ENCODE measurements around the gene OR5T3. TPM values are rescaled to one million over a fixed set of nuclear protein-coding genes. Genes with fewer than 3 reads are reported as not detected.
"Not testable (repeated sequence)": the region's sequence is repeated elsewhere in the genome, so short reads cannot be mapped to it uniquely, and the experiment has no call there.

The OR5T3 gene
- not detected for polyA plus RNA-seq (2013)

- Histone ChIP-seq H3K36me3 (ENCODE audit: control insufficient read depth in 4 of 4, insufficient read depth in 4 of 4, low read length in 3 of 4) (no peaks in the 10 kb centered on the region), H3K27me3 (replicated peaks in 2 of 5; ENCODE audit: control insufficient read depth in 4 of 5, insufficient read depth in 5 of 5, low read length in 4 of 5) (no peaks in the 10 kb centered on the region), H3K4me1 (ENCODE audit: control extremely low read depth in 1 of 4, control insufficient read depth in 4 of 4, insufficient read depth in 4 of 4, low read length in 3 of 4) (no peaks in the 10 kb centered on the region), H3K4me3 (ENCODE audit: control insufficient read depth in 1 of 7, extremely low read depth in 1 of 7, insufficient read depth in 4 of 7, low read depth in 2 of 7, low read length in 6 of 7) (no peak within 1 kb of the TSS), H3K9me3 (ENCODE audit: control extremely low read depth in 1 of 5, control insufficient read depth in 4 of 5, insufficient read depth in 2 of 5, low read depth in 1 of 5, low read length in 4 of 5) (peaks cover 0 to 1% (median 0%) of the 10 kb centered on the region in 5 experiments), H3K27ac (ENCODE audit: insufficient read depth in 1 of 2, low read depth in 1 of 2, low read length in 2 of 2, poor library complexity in 1 of 2, severe bottlenecking in 2 of 2) (no peak within 1 kb of the TSS)
- no peak for DNase-seq
- CTCF ChIA-PET, result no interaction called here
- POLR2A ChIA-PET, result no interaction called here
Observed at GRCh38 chr11:56251954-56252353, at the start of gene OR5T3. Gene OR5T3, plus strand, starts transcription at chr11:56252254. Its CDS starts 0 bp downstream, at chr11:56252254.

GRCh38 chr11:56207790-56208189 lies 44.3 kb upstream of the OR5T3 start:
- POLR2A ChIA-PET, result no interaction called here

GRCh38 chr11:56214537-56214936 lies 37.5 kb upstream of the OR5T3 start:
- WGBS (ENCODE audit: insufficient coverage), result 90% methylated on average over 1 of the region's 2 CpGs
- Histone ChIP-seq H3K4me1 (ENCODE audit: control extremely low read depth in 1 of 4, control insufficient read depth in 4 of 4, insufficient read depth in 4 of 4, low read length in 3 of 4) (no peaks in the 10 kb centered on the region), H3K4me3 (ENCODE audit: control insufficient read depth in 1 of 7, extremely low read depth in 1 of 7, insufficient read depth in 4 of 7, low read depth in 2 of 7, low read length in 6 of 7) (no peak overlapping the region), H3K27me3 (replicated peaks in 2 of 5; ENCODE audit: control insufficient read depth in 4 of 5, insufficient read depth in 5 of 5, low read length in 4 of 5) (no peaks in the 10 kb centered on the region), H3K27ac (ENCODE audit: insufficient read depth in 1 of 2, low read depth in 1 of 2, low read length in 2 of 2, poor library complexity in 1 of 2, severe bottlenecking in 2 of 2) (no peak overlapping the region), H3K9me3 (ENCODE audit: control extremely low read depth in 1 of 5, control insufficient read depth in 4 of 5, insufficient read depth in 2 of 5, low read depth in 1 of 5, low read length in 4 of 5) (no peaks in the 10 kb centered on the region), H3K36me3 (ENCODE audit: control insufficient read depth in 4 of 4, insufficient read depth in 4 of 4, low read length in 3 of 4) (no peaks in the 10 kb centered on the region)
- POLR2A ChIA-PET, result no interaction called here
- CTCF ChIA-PET, result no interaction called here
- no peak for DNase-seq

More at GRCh38 chr11:56207790-56208189, 44.3 kb upstream of the OR5T3 start:
- H3K4me3 ChIP-seq (ENCODE audit: control insufficient read depth in 1 of 7, extremely low read depth in 1 of 7, insufficient read depth in 4 of 7, low read depth in 2 of 7, low read length in 6 of 7), result no peak overlapping the region
- no CpG with 5 or more reads among the region's 1 CpG for WGBS (ENCODE audit: insufficient coverage)
- H3K4me1 ChIP-seq (ENCODE audit: control extremely low read depth in 1 of 4, control insufficient read depth in 4 of 4, insufficient read depth in 4 of 4, low read length in 3 of 4), result no peaks in the 10 kb centered on the region
- H3K27me3 ChIP-seq (replicated peaks in 2 of 5; ENCODE audit: control insufficient read depth in 4 of 5, insufficient read depth in 5 of 5, low read length in 4 of 5), result no peaks in the 10 kb centered on the region
- H3K36me3 ChIP-seq (ENCODE audit: control insufficient read depth in 4 of 4, insufficient read depth in 4 of 4, low read length in 3 of 4), result no peaks in the 10 kb centered on the region
- CTCF ChIA-PET, result no interaction called here
- no peaks in the 10 kb centered on the region for H3K9me3 ChIP-seq (ENCODE audit: control extremely low read depth in 1 of 5, control insufficient read depth in 4 of 5, insufficient read depth in 2 of 5, low read depth in 1 of 5, low read length in 4 of 5)
- H3K27ac ChIP-seq (ENCODE audit: insufficient read depth in 1 of 2, low read depth in 1 of 2, low read length in 2 of 2, poor library complexity in 1 of 2, severe bottlenecking in 2 of 2), result no peak overlapping the region
- DNase-seq, result no peak

GRCh38 chr11:56219735-56220134 lies 32.3 kb upstream of the OR5T3 start:
- H3K27ac ChIP-seq (ENCODE audit: insufficient read depth in 1 of 2, low read depth in 1 of 2, low read length in 2 of 2, poor library complexity in 1 of 2, severe bottlenecking in 2 of 2); H3K4me1 ChIP-seq (ENCODE audit: control extremely low read depth in 1 of 4, control insufficient read depth in 4 of 4, insufficient read depth in 4 of 4, low read length in 3 of 4); DNase-seq; H3K27me3 ChIP-seq (replicated peaks in 2 of 5; ENCODE audit: control insufficient read depth in 4 of 5, insufficient read depth in 5 of 5, low read length in 4 of 5); H3K36me3 ChIP-seq (ENCODE audit: control insufficient read depth in 4 of 4, insufficient read depth in 4 of 4, low read length in 3 of 4); CTCF ChIA-PET; POLR2A ChIA-PET; H3K4me3 ChIP-seq (ENCODE audit: control insufficient read depth in 1 of 7, extremely low read depth in 1 of 7, insufficient read depth in 4 of 7, low read depth in 2 of 7, low read length in 6 of 7); H3K9me3 ChIP-seq (ENCODE audit: control extremely low read depth in 1 of 5, control insufficient read depth in 4 of 5, insufficient read depth in 2 of 5, low read depth in 1 of 5, low read length in 4 of 5): not testable (repeated sequence)
- 98% methylated on average over 5 of the region's 5 CpGs for WGBS (ENCODE audit: insufficient coverage)

- H3K4me1 ChIP-seq (ENCODE audit: control extremely low read depth in 1 of 4, control insufficient read depth in 4 of 4, insufficient read depth in 4 of 4, low read length in 3 of 4), result no peaks in the 10 kb centered on the region
- ChIA-PET POLR2A (no interaction called here), CTCF (no interaction called here)
- H3K4me3 ChIP-seq (ENCODE audit: control insufficient read depth in 1 of 7, extremely low read depth in 1 of 7, insufficient read depth in 4 of 7, low read depth in 2 of 7, low read length in 6 of 7), result no peak within 1 kb of the TSS
- no peak for DNase-seq
- no peaks in the 10 kb centered on the region for H3K9me3 ChIP-seq (ENCODE audit: control extremely low read depth in 1 of 5, control insufficient read depth in 4 of 5, insufficient read depth in 2 of 5, low read depth in 1 of 5, low read length in 4 of 5)
- no peaks in the 10 kb centered on the region for H3K36me3 ChIP-seq (ENCODE audit: control insufficient read depth in 4 of 4, insufficient read depth in 4 of 4, low read length in 3 of 4)
- no CpG with 5 or more reads among the region's 1 CpG for WGBS (ENCODE audit: insufficient coverage)
- H3K27me3 ChIP-seq (replicated peaks in 2 of 5; ENCODE audit: control insufficient read depth in 4 of 5, insufficient read depth in 5 of 5, low read length in 4 of 5), result no peaks in the 10 kb centered on the region
- H3K27ac ChIP-seq (ENCODE audit: insufficient read depth in 1 of 2, low read depth in 1 of 2, low read length in 2 of 2, poor library complexity in 1 of 2, severe bottlenecking in 2 of 2), result no peak within 1 kb of the TSS
Observed at GRCh38 chr11:56234155-56234554, 17.9 kb upstream of the OR5T3 start, which contains the start of gene OR5T2. Gene OR5T2, minus strand, starts transcription at chr11:56234255. Its CDS starts 1,193 bp downstream, at chr11:56233062.

- H3K27ac ChIP-seq (ENCODE audit: insufficient read depth in 1 of 2, low read depth in 1 of 2, low read length in 2 of 2, poor library complexity in 1 of 2, severe bottlenecking in 2 of 2), result no peak overlapping the region
- no peak for DNase-seq
- ChIA-PET CTCF (no interaction called here), POLR2A (no interaction called here)
- H3K36me3 ChIP-seq (ENCODE audit: control insufficient read depth in 4 of 4, insufficient read depth in 4 of 4, low read length in 3 of 4), result no peaks in the 10 kb centered on the region
- WGBS (ENCODE audit: insufficient coverage), result 72% methylated on average over 3 of the region's 3 CpGs
- no peak overlapping the region for H3K4me3 ChIP-seq (ENCODE audit: control insufficient read depth in 1 of 7, extremely low read depth in 1 of 7, insufficient read depth in 4 of 7, low read depth in 2 of 7, low read length in 6 of 7)
- peaks cover 0 to 2% (median 0%) of the 10 kb centered on the region in 5 experiments for H3K9me3 ChIP-seq (ENCODE audit: control extremely low read depth in 1 of 5, control insufficient read depth in 4 of 5, insufficient read depth in 2 of 5, low read depth in 1 of 5, low read length in 4 of 5)
- no peaks in the 10 kb centered on the region for H3K27me3 ChIP-seq (replicated peaks in 2 of 5; ENCODE audit: control insufficient read depth in 4 of 5, insufficient read depth in 5 of 5, low read length in 4 of 5)
- H3K4me1 ChIP-seq (ENCODE audit: control extremely low read depth in 1 of 4, control insufficient read depth in 4 of 4, insufficient read depth in 4 of 4, low read length in 3 of 4), result no peaks in the 10 kb centered on the region
Observed at GRCh38 chr11:56271092-56271491, 19.0 kb downstream of the OR5T3 start.

GRCh38 chr11:56273854-56274253 lies 21.8 kb downstream of the OR5T3 start, which contains the start of gene OR5T1:
Gene OR5T1, plus strand, starts transcription at chr11:56274154. Its CDS starts 1,485 bp downstream, at chr11:56275639.
- ChIA-PET POLR2A (interaction anchor here (0.6 kb wide), 1 partner anchor 409 kb away, joined by 4 read pairs; no protein-coding TSS in a partner anchor), CTCF (no interaction called here)
- no peak for DNase-seq
- H3K27me3 ChIP-seq (replicated peaks in 2 of 5; ENCODE audit: control insufficient read depth in 4 of 5, insufficient read depth in 5 of 5, low read length in 4 of 5), result no peaks in the 10 kb centered on the region
- no peaks in the 10 kb centered on the region for H3K4me1 ChIP-seq (ENCODE audit: control extremely low read depth in 1 of 4, control insufficient read depth in 4 of 4, insufficient read depth in 4 of 4, low read length in 3 of 4)
- no peak within 1 kb of the TSS for H3K27ac ChIP-seq (ENCODE audit: insufficient read depth in 1 of 2, low read depth in 1 of 2, low read length in 2 of 2, poor library complexity in 1 of 2, severe bottlenecking in 2 of 2)
- no peaks in the 10 kb centered on the region for H3K9me3 ChIP-seq (ENCODE audit: control extremely low read depth in 1 of 5, control insufficient read depth in 4 of 5, insufficient read depth in 2 of 5, low read depth in 1 of 5, low read length in 4 of 5)
- H3K4me3 ChIP-seq (ENCODE audit: control insufficient read depth in 1 of 7, extremely low read depth in 1 of 7, insufficient read depth in 4 of 7, low read depth in 2 of 7, low read length in 6 of 7), result no peak within 1 kb of the TSS
- no peaks in the 10 kb centered on the region for H3K36me3 ChIP-seq (ENCODE audit: control insufficient read depth in 4 of 4, insufficient read depth in 4 of 4, low read length in 3 of 4)
